Activated CD8-positive, alpha-beta memory T cell treated with anti-CD3 and anti-CD28 coated beads, Interleukin-2, amount 10 ng/mL, durations not matched to agents 7 days and 5 days (primary cell): ENCODE measurements around the gene TTLL3. TPM values are rescaled to one million over a fixed set of nuclear protein-coding genes. Genes with fewer than 3 reads are reported as not detected.
A peak's percentile ranks its signal among the peaks of the same experiment; 100 is the strongest.
"Not testable (repeated sequence)": the region's sequence is repeated elsewhere in the genome, so short reads cannot be mapped to it uniquely, and the experiment has no call there.

Experiments used
- ATAC-seq: fragments of 150-1000 bp; cut with Tn5 transposase; one replicate; pipeline ENCODE4 v1.10.0; 2021; ENCODE audit warnings: moderate library complexity
- CTCF ChIA-PET: fragments of 350-600 bp; sonication (Branson Sonifier 250); formaldehyde crosslinking; loops from one replicate; lab custom pipeline; 2021; ENCODE audit warnings: antibody characterized with exemption; lab: Charles Lee
- DNase-seq: peaks from one replicate; pipeline ENCODE4 v3.0.0-alpha.2; 2020
- H3K27ac Mint-ChIP-seq: one replicate; pipeline ENCODE4 v1.8.0; 2021; ENCODE audit warnings: mild to moderate bottlenecking, mixed read lengths
- H3K27me3 Mint-ChIP-seq: one replicate; pipeline ENCODE4 v1.8.0; 2021; ENCODE audit warnings: mixed read lengths
- H3K36me3 Mint-ChIP-seq: one replicate; pipeline ENCODE4 v1.8.0; 2021; ENCODE audit warnings: mild to moderate bottlenecking, mixed read lengths
- H3K4me1 Mint-ChIP-seq: one replicate; pipeline ENCODE4 v1.8.0; 2021; ENCODE audit warnings: mixed read lengths
- H3K4me3 Mint-ChIP-seq: one replicate; pipeline ENCODE4 v1.8.0; 2021; ENCODE audit warnings: mild to moderate bottlenecking, moderate library complexity, mixed read lengths
- H3K9me3 Mint-ChIP-seq: one replicate; pipeline ENCODE4 v1.8.0; 2022; ENCODE audit warnings: low read depth, mixed read lengths
- total RNA-seq, 2 experiments: library from RNA; stranded (reverse); gene quantifications; one replicate each; pipeline ENCODE4 v1.2.3, GENCODE V29; 2021

TTLL3 gene
- 10 to 100 TPM; 40.4 to 77.5 TPM for total RNA-seq

- Mint-ChIP-seq H3K27ac (peak within 1 kb of the TSS; percentile 99), H3K27me3 (no peaks in the 10 kb centered on the region), H3K4me1 (peaks cover 48% of the 10 kb centered on the region), H3K9me3 (no peaks in the 10 kb centered on the region), H3K36me3 (peaks cover 38% of the 10 kb centered on the region), H3K4me3 (peak within 1 kb of the TSS; percentile 85)
- DNase-seq (peak; percentile 64), ATAC-seq (peak; percentile 67)
- CTCF ChIA-PET = interaction anchor here (0.6 to 4.0 kb wide), 9 partner anchors 18 to 457 kb away, joined by 3 to 24 read pairs (median 4); partner anchors contain the start of genes ARPC4, BRPF1 and TADA3
Measured at GRCh38 chr3:9809615-9810432, at the start of gene TTLL3. TTLL3 (plus strand) TSS chr3:9810262; CDS start chr3:9810662, 400 bp downstream.

- ATAC-seq (no peak), DNase-seq (no peak)
- no peak overlapping the region for H3K27ac Mint-ChIP-seq
- peaks cover 26% of the 10 kb centered on the region for H3K36me3 Mint-ChIP-seq
- CTCF ChIA-PET = interaction anchor here (0.7 kb wide), 1 partner anchor 33 kb away, joined by 3 read pairs; no protein-coding TSS in a partner anchor
- H3K4me1 Mint-ChIP-seq = peaks cover 7% of the 10 kb centered on the region
- H3K4me3 Mint-ChIP-seq = no peak overlapping the region
- no peaks in the 10 kb centered on the region for H3K27me3 Mint-ChIP-seq
- no peaks in the 10 kb centered on the region for H3K9me3 Mint-ChIP-seq
Measured at GRCh38 chr3:9760779-9761505, 49.1 kb upstream of the TTLL3 start.

- H3K4me3 Mint-ChIP-seq = no peak overlapping the region
- H3K36me3 Mint-ChIP-seq = peaks cover 29% of the 10 kb centered on the region
- H3K4me1 Mint-ChIP-seq = peaks cover 9% of the 10 kb centered on the region
- DNase-seq (no peak), ATAC-seq (no peak)
- H3K27me3 Mint-ChIP-seq = no peaks in the 10 kb centered on the region
- no peak overlapping the region for H3K27ac Mint-ChIP-seq
- H3K9me3 Mint-ChIP-seq = no peaks in the 10 kb centered on the region
- CTCF ChIA-PET = no interaction called here
Measured at GRCh38 chr3:9761919-9762318, 48.1 kb upstream of the TTLL3 start.

- Mint-ChIP-seq H3K36me3 (peaks cover 30% of the 10 kb centered on the region), H3K9me3 (no peaks in the 10 kb centered on the region), H3K27ac (no peak overlapping the region), H3K4me1 (peaks cover 17% of the 10 kb centered on the region), H3K27me3 (no peaks in the 10 kb centered on the region), H3K4me3 (no peak overlapping the region)
- CTCF ChIA-PET = interaction anchor here (0.7 kb wide), 1 partner anchor 522 kb away, joined by 4 read pairs; no protein-coding TSS in a partner anchor
- DNase-seq (no peak), ATAC-seq (no peak)
Measured at GRCh38 chr3:9762871-9763270, 47.2 kb upstream of the TTLL3 start.

GRCh38 chr3:9765865-9766264 lies 44.2 kb upstream of the TTLL3 start:
- ATAC-seq (no peak), DNase-seq (no peak)
- Mint-ChIP-seq H3K4me3 (no peak overlapping the region), H3K4me1 (peaks cover 35% of the 10 kb centered on the region), H3K27ac (no peak overlapping the region), H3K27me3 (no peaks in the 10 kb centered on the region), H3K36me3 (peaks cover 13% of the 10 kb centered on the region), H3K9me3 (no peaks in the 10 kb centered on the region)
- CTCF ChIA-PET = interaction anchor here (1.2 kb wide), 2 partner anchors 39 to 166 kb away, joined by 3 read pairs; no protein-coding TSS in a partner anchor

- CTCF ChIA-PET = no interaction called here
- Mint-ChIP-seq H3K27me3 (no peaks in the 10 kb centered on the region), H3K36me3 (peaks cover 6% of the 10 kb centered on the region), H3K4me1 (peaks cover 33% of the 10 kb centered on the region), H3K4me3 (no peak overlapping the region), H3K9me3 (no peaks in the 10 kb centered on the region), H3K27ac (no peak overlapping the region)
- no peak for ATAC-seq
- no peak for DNase-seq
Measured at GRCh38 chr3:9767418-9767817, 42.6 kb upstream of the TTLL3 start.

- H3K27ac Mint-ChIP-seq = no peak overlapping the region
- DNase-seq (no peak), ATAC-seq (no peak)
- CTCF ChIA-PET = no interaction called here
- H3K36me3 Mint-ChIP-seq = peaks cover 6% of the 10 kb centered on the region
- no peak overlapping the region for H3K4me3 Mint-ChIP-seq
- no peaks in the 10 kb centered on the region for H3K27me3 Mint-ChIP-seq
- H3K9me3 Mint-ChIP-seq = no peaks in the 10 kb centered on the region
- peaks cover 33% of the 10 kb centered on the region for H3K4me1 Mint-ChIP-seq
Measured at GRCh38 chr3:9768141-9768775, 41.8 kb upstream of the TTLL3 start.

GRCh38 chr3:9769012-9769411 lies 41.0 kb upstream of the TTLL3 start:
- CTCF ChIA-PET = interaction anchor here (0.9 to 1.1 kb wide), 3 partner anchors 15 to 218 kb away, joined by 3 read pairs; partner anchors contain the start of gene EMC3
- H3K27ac Mint-ChIP-seq = peak overlapping the region; percentile 70
- peaks cover 33% of the 10 kb centered on the region for H3K4me1 Mint-ChIP-seq
- H3K36me3 Mint-ChIP-seq = peaks cover 6% of the 10 kb centered on the region
- DNase-seq (no peak), ATAC-seq (no peak)
- H3K27me3 Mint-ChIP-seq = no peaks in the 10 kb centered on the region
- no peaks in the 10 kb centered on the region for H3K9me3 Mint-ChIP-seq
- peak overlapping the region; percentile 66 for H3K4me3 Mint-ChIP-seq

- H3K4me3 Mint-ChIP-seq = peak within 1 kb of the TSS; percentile 67
- DNase-seq = peak; percentile 78
- peak; percentile 95 for ATAC-seq
- H3K36me3 Mint-ChIP-seq = peaks cover 6% of the 10 kb centered on the region
- peak within 1 kb of the TSS; percentile 74 for H3K27ac Mint-ChIP-seq
- peaks cover 33% of the 10 kb centered on the region for H3K4me1 Mint-ChIP-seq
- no peaks in the 10 kb centered on the region for H3K27me3 Mint-ChIP-seq
- CTCF ChIA-PET = interaction anchor here (0.9 to 1.1 kb wide), 5 partner anchors 14 to 217 kb away, joined by 3 to 4 read pairs (median 3); partner anchors contain the start of gene EMC3
- no peaks in the 10 kb centered on the region for H3K9me3 Mint-ChIP-seq
Measured at GRCh38 chr3:9769426-9770275, 40.4 kb upstream of the TTLL3 start, which contains the start of gene CAMK1. CAMK1 (minus strand) TSS chr3:9769947; CDS start chr3:9767749, 2,198 bp downstream.

- peaks cover 30% of the 10 kb centered on the region for H3K4me1 Mint-ChIP-seq
- peaks cover 3% of the 10 kb centered on the region for H3K36me3 Mint-ChIP-seq
- peak overlapping the region; percentile 67 for H3K4me3 Mint-ChIP-seq
- CTCF ChIA-PET = interaction anchor here (1.0 to 1.1 kb wide), 4 partner anchors 17 to 217 kb away, joined by 3 to 4 read pairs (median 3); partner anchors contain the start of gene EMC3
- H3K9me3 Mint-ChIP-seq = no peaks in the 10 kb centered on the region
- no peak for ATAC-seq
- H3K27me3 Mint-ChIP-seq = no peaks in the 10 kb centered on the region
- DNase-seq = no peak
- peak overlapping the region; percentile 74 for H3K27ac Mint-ChIP-seq
Measured at GRCh38 chr3:9770276-9770812, 39.7 kb upstream of the TTLL3 start.

- not testable (repeated sequence) for H3K27ac Mint-ChIP-seq
Measured at GRCh38 chr3:9771007-9771406, 39.1 kb upstream of the TTLL3 start.

More at GRCh38 chr3:9771007-9771406, 39.1 kb upstream of the TTLL3 start:
- not testable (repeated sequence) for H3K27me3 Mint-ChIP-seq, DNase-seq, H3K9me3 Mint-ChIP-seq, H3K4me3 Mint-ChIP-seq, H3K36me3 Mint-ChIP-seq, ATAC-seq
- CTCF ChIA-PET = interaction anchor here (0.7 to 1.3 kb wide), 2 partner anchors 19 to 24 kb away, joined by 3 to 4 read pairs; no protein-coding TSS in a partner anchor
- peaks cover 30% of the 10 kb centered on the region for H3K4me1 Mint-ChIP-seq
